Stimulated activated CD4-positive, alpha-beta T cell treated with anti-CD3 and anti-CD28 coated beads, Interleukin-2, amount 100 ng/mL, for 24 hours (primary cell): ENCODE measurements around the gene KRT33A.
"Not testable (repeated sequence)": the region's sequence is repeated elsewhere in the genome, so short reads cannot be mapped to it uniquely, and the experiment has no call there.

Source experiments
- DNase-seq, 2 donors: peaks; one replicate each; pipeline ENCODE4 v3.0.0-alpha.2; 2020

KRT33A gene

DNA sequence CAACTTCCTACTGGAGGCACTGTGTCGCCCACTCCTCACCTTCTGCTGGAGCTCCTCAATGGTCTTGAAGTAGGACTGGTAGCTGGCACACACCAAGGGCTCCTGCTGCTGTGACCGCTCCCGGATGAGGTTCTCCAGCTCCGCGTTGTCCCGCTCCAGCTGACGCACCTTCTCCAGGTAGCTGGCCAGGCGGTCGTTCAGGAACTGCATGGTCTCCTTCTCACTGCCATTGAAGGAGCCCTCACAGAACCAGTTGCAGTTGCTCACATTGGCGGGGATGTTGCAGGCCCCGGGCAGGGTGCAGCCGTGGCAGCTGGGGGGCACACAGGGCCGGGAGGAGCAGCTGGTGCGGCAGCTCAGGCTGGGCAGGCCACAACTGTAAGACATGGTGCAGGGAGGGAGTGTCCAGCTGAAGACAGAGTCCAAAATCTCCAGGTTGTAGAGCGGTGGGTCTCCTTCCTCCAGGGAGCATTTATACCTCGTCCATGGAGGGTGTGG, at the start of gene KRT33A:
Gene KRT33A (minus strand): TSS at position 448 of the 498 bp plus-strand sequence. CDS start 61 bp downstream, at position 387.
- DNase-seq = not testable (repeated sequence)

GRCh38 chr17:41396996-41397660, 46.5 kb upstream of the KRT33A start, which contains the start of gene KRT31:
KRT31 (minus strand) TSS chr17:41397608; CDS start chr17:41397539, 69 bp downstream.
- peak in 1 of 2 donors; percentile 13 for DNase-seq

- peak in 1 of 2 donors; percentile 5 for DNase-seq
Measured at GRCh38 chr17:41396340-41396739, 45.7 kb upstream of the KRT33A start.

DNA sequence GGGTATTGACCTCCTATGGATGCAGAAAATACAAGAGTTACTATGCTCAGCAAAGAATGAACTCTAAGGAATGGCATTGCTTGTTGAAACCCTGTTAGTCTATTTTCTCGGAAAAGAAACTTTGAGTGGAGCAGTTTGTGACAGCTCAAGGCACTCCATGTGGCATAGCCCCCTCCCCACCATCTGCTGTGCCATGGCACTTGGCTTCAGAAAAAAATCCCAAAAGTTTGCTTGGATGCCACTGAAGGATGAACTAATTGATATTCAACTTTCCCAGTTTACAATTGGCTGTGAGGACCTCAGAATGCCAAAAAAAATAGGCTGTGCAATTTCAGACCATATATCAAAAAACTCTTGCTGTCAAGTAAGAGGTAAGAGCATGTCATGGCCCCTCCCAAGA, 45.0 kb upstream of the KRT33A start:
- no peak for DNase-seq

DNA sequence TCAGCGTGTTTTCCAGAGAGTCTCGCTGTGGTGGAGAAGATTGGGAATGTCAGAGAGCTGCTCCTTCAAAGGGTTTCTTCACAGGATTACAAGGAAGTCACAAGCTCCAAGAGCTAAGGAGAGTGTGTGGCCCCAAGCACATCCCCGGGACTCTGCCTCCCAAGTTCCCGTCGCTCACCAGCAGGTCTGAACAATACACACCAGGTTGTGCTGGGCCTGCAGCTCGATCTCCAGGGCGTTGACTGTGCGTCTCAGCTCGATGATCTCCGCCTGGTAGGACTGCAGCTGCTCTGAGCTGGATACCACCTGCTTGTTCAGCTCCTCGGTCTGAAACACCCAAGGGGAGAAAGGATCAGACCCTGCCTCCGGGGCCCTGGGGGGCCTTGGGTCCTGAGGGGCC, 44.4 kb upstream of the KRT33A start:
- DNase-seq = not testable (repeated sequence)

DNA sequence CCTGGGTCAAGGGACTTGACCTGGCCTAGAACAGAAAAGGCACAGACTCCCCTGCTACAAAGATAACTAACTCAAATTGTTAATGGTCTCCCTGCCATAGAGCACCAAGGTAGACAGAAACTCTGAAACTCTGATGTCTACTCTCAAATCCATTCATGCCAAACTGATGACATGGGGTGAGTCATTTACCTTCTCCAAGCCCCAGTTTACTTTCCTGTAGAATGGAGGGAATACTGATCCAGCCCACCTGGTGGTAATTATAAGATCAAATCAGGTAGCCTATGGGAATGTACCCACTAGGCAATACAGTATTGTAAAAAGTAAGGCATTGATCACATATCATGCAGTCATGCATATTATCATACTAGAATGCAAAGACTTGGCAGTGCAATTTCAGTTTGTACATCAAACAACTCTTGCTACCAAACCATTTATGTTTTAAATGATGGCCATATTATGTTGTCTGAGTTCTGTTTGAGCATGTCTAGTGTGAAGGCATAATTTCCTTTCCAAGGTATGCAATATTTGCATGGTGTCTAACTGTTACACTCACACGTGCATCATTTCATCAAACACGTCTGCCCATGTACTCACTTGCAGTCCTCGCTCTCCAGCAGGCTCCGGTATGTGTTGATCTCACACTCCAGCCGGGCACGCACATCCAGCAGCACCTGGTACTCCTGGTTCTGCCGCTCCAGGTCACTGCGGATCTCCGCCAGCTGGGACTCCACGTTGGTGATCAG, 43.8 kb upstream of the KRT33A start:
- no peak for DNase-seq

GRCh38 chr17:41393826-41394225, 43.2 kb upstream of the KRT33A start:
- DNase-seq = no peak

DNA sequence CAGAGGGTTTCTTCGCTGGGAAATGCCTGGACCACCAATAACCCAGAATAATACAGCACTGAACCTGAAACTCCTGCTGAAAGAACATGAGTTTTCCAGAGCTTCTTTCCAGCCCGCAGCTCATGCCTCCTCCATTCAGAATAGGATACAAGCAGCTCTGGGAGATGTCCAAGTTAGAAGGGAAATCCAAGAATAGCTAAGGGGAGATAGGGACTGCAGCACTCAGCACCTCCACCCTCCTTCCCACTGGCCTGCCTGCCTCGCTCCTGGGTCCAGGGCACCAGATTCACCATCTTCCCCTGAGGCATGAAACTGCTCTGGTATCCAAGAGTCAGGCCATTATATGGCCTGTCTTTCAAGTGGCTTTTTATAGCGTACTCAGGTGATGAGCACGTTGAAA, 42.7 kb upstream of the KRT33A start:
- DNase-seq = no peak

DNA sequence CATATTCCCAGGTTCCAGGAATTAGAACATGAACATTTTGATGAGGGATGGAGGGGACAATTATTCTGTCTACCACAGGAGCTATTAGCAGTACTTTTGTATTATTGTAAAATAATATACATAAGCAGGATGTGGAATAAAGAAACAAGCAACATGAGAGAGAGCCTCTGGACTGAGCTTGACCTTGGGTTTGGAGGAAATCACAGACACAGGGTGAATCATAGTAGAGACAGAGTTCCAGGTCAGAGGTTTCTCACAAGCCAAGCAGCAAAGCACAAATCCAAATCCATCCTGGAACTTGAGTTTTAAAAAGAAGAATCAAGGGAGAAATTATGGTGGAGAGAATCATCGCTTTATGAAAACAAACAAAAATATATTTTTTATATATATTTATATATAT, 41.6 kb upstream of the KRT33A start:
- no peak for DNase-seq

GRCh38 chr17:41391535-41391934, 40.9 kb upstream of the KRT33A start:
- no peak for DNase-seq

GRCh38 chr17:41390411-41390938, 39.8 kb upstream of the KRT33A start:
- no peak for DNase-seq

DNA sequence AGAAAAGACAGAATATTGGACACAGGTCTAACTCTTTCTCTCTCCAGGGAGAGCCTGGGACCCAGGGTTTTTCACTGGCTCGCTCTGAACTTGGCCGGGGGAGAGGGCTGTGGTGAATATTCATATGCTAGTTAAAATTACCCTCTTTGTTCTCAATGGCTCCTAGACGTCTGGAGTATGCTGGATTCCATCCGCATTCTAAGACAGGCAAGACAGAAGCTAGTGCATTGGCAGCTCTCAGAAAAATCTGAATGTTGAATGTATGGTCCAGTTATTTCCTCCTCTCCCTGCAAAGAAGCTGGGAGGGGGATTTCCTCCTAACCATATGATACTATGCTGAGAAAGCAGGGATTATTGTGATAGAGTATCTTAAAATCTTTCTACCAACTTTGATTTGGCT, 37.0 kb upstream of the KRT33A start:
- DNase-seq = no peak

DNA sequence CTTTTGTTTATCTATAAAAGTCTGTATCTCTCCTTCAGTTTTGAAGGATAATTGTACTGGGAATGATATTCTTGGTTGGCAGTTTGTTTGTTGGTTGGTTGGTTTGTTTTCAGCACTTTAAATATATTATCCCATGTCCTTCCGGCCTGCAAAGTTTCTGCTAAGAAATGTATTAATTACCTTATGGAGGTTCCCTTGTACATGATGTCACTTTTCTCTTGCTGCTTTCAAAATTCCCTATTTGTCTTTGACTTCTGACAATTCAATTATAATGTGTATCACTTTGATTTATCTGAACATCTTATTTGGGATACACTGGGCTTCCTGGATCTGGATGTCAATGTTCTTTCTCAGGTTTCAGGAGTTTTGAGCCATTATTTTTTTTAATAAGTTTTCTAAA, 35.6 kb upstream of the KRT33A start:
- DNase-seq = no peak

- DNase-seq = no peak
Measured at GRCh38 chr17:41383690-41384089, 33.1 kb upstream of the KRT33A start.

DNA sequence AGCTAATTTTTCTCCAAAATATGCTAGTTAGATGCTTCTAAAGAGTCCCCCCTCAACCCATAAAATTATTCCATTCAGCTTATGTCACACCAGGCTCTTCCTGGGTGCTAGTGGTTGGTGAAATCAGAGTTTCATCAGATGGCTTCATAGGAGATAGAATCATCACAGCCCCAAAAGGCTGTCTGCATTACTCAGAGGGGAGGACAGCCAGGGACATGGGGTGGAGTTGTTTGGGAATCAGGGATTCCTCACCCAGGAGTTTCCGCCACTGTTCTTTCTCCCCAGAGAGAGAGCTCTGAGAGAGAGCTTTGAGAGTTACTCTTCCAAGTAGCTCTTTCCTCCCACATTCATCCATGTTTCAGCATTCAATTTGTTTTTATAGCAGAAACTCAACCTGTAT, 31.8 kb upstream of the KRT33A start:
- no peak for DNase-seq

DNA sequence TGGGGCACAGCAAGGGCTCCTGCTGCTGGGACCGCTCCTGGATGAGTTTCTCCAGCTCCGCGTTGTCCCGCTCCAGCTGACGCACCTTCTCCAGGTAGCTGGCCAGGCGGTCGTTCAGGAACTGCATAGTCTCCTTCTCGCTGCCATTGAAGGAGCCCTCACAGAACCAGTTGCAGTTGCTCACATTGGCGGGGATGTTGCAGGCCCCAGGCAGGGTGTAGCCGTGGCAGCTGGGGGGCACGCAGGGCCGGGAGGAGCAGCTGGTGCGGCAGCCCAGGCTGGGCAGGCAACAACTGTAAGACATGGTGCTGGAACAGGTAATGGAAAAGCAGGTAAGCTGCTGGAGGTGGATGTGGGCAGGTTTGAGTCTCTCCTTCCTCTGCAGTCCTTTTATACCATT, 31.3 kb upstream of the KRT33A start, which contains the start of gene KRT34:
Gene KRT34 (minus strand): TSS at position 364 of the 400 bp plus-strand sequence. CDS start 60 bp downstream, at position 304.
- not testable (repeated sequence) for DNase-seq

DNA sequence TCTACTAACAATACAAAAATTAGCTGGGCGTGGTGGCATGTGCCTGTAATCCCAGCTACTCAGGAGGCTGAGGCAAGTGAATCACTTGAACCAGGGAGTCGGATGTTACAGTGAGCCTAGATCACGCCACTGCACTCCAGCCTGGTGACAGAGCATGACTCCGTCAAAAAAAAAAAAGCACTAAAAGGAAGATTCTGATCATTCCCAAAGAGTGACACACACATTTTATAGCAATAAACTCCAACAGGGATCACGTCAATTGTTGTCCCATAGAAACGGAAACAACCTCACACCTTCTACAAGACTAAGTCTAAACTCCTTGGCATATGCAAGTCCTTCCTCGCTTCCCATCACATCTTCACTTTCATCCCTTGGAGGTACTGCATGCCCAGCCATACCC, 29.5 kb upstream of the KRT33A start:
- not testable (repeated sequence) for DNase-seq

DNA sequence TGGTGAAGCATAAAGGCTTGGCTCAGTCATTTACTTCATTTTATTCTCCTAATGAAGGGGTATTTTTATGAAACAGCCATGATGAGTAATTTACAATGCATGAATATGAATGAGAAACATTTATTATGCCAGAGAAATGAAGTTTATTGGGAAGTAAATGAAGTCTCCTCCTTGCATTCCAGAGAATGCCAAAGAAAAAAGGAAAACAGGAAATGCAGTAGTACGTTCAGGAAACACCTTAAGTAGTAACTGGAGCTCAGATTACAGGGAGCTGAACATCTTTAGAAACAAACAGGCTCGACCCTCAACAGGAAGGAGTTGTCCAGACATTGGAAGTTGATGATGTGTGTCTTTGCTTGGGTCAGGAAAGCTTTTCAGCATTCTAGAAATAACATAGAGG, 26.9 kb upstream of the KRT33A start:
- DNase-seq = no peak

DNA sequence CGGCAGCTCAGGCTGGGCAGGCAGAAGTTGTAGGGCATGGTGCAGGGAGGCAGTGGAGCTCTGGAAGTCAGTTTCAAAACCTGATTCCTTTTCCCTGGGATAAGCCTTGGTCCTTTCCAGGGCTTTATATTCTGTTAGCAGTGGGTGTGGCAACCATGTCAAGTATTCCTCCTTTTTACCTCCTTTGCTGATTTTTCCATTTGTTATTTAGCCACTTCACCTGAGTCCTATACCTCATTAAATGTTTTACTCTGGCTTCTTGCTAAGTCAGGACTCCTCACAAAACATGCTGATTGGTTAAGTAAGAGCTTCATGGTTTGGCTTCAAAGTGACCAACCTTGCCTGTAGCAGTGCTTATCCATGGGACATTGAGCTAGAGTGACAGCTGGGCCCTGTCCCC, 19.1 kb upstream of the KRT33A start, which contains the start of gene KRT33B:
Gene KRT33B (minus strand): TSS at position 101 of the 400 bp plus-strand sequence. CDS start 63 bp downstream, at position 38.
- no peak for DNase-seq

GRCh38 chr17:41369023-41369422, 18.4 kb upstream of the KRT33A start:
- DNase-seq = no peak

DNA sequence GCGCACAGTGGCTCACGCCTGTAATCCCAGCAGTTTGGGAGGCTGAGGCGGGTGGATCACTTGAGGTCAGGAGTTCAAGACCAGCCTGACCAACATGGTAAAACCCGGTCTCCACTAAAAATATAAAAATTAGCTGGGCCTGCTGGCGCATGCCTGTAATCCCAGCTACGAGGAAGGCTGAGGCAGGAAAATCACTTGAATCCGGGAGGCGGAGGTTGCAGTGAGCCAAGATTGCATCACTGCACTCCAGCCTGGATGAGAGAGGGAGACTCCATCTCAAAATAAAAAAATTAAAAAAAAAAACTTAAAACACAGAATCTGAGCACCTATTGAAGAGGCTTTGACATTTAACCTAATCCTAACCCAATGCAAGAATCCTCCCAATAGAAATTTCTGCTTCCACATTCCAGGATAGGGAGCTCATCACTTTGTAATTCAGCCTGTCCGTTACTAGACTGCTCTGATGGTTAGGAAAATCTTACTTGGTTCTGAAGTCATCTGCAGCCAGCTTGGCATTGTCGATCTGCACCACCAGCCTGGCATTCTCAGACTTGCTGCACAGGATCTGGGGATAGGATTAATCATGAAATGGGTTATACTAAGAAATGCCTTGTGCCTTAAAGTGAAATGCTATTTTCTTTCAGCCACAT, 16.9 kb upstream of the KRT33A start:
- DNase-seq = no peak

- DNase-seq = no peak
Measured at GRCh38 chr17:41366070-41366469, 15.4 kb upstream of the KRT33A start.

DNA sequence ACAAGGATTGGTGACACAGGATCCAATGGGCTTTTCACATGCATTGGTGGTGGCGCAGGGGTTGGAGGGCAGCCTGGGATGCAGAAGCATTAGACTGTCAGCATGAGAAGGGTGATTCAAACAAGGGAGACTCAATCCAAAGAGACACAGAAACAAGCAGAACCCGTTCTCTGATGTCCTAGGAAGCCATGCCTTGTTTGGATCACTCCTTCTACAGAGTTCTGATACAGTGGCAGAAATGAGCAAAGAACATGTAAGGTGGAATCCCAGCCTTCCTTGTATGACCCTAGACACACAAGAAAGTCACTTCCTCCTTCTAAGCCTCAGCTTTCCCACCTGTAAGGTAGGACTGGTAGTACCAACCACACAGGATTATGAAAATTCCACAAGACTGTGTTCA, 13.3 kb upstream of the KRT33A start:
- DNase-seq = no peak
